Measurements from ENCODE around the gene DNAJA4. TPM values are rescaled to one million over a fixed set of nuclear protein-coding genes. Genes with fewer than 3 reads are reported as not detected.
A peak's percentile ranks its signal among the peaks of the same experiment; 100 is the strongest.

Gene DNAJA4
- polyA plus RNA-seq (2012; ENCODE audit: insufficient read depth, insufficient read length) = 0.38 TPM

DNA sequence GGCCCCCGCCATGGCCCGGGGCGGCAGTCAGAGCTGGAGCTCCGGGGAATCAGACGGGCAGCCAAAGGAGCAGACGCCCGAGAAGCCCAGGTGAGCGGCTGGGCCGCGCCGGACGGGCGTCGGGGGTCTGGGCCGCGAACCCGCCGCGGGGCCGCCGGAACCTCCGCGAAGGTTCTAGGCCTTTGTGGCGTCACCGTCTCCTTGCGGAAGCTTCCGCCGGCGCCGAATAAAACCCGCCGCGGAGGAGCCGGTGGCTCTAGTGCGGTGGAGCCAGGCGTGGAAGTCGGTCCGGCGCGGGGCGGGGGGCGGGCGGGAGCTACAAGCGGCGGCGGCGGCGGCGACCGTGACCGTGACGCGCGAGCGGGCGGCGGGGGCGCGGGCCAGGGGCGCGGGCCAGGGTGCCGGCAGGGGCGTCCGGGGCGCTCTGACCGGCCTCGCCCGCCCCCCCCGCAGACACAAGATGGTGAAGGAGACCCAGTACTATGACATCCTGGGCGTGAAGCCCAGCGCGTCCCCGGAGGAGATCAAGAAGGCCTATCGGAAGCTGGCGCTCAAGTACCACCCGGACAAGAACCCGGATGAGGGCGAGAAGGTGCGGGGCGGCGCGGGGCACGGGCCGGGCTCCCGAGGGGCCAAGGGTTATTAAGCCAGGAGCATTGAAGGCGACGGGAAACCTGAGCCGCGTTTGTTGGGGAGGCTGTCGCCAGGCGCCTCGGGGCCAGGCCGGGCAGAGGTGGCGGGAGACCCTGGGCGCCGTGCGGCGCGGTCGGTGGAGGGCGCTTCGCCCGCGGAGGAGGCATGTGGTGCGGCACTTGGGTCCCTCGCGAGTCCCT is at the start of gene DNAJA4:
TSS of gene DNAJA4 (plus strand) at position 259 of the 833 bp plus-strand sequence. CDS start at position 461, 202 bp downstream.
- no peak within 1 kb of the TSS for H3K4me3 ChIP-seq (ENCODE audit: low read length)
- DNase-seq (ENCODE audit: low read depth, low spot score) = no peak

DNA sequence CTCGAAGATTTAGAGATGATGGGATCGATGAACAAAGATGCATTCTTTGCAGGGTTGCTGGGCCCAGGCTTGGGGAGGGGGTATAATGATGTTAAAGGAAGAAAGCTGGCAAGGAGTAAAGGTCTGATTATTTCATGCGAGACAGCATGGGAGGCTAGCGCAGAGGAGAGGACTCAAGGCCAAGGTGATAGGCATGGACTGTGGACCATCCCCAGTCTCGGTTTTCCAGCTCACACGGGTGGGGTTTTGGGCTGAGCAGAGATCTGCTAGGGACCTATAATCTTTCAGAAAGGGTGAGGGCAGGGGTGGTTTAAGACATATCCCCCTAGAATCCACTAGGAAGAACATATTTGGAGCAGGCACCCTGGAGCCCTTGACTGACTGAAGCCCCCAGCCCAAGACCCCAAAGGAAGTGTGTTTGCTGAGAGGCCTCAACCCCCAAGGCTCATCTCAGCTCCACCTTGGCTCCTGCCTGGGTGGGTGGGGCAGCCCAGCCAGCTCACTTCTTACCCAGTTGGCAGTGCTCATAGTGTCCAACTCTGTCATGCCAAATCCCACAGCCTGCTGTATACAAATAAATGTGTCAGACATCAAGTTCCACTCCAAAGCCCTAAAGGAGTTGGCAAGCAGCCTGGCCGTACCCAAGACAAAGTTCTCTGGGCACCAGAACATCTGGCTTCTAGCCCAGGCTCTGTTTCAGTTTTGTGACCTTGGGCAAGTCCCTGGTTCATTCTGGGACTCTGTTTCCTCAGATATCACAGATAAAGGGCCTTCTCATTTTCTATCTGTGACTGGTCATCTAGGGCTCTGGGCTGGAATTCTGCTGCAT is 47.9 kb upstream of the DNAJA4 start:
- DNase-seq (ENCODE audit: low read depth, low spot score) = no peak
- no peak overlapping the region for H3K4me3 ChIP-seq (ENCODE audit: low read length)

DNA sequence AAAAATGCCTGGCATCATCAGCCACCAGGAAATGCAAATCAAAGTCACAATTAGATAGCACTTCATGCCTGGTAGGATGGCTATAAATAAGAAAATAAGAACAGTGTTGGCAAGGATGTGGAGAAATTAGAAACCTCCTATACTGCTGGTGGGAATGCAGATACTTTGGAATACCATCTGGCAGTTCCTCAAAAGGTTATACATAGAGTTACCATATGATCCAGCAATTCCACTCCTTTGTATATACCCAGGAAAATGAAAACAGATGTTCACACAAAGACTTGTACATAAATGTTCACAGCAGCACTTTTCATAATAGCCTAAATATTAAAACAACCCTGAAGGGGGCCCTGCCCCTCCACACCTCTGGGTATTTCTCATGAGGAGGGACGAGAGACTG is 43.6 kb upstream of the DNAJA4 start:
- DNase-seq (ENCODE audit: low read depth, low spot score) = no peak

GRCh38 chr15:78222745-78223395 is 41.5 kb upstream of the DNAJA4 start:
- H3K4me3 ChIP-seq (ENCODE audit: low read length) = no peak overlapping the region

More for the DNA sequence above, 43.6 kb upstream of the DNAJA4 start:
- H3K4me3 ChIP-seq (ENCODE audit: low read length) = no peak overlapping the region

GRCh38 chr15:78223396-78224022 is 40.9 kb upstream of the DNAJA4 start:
- no peak for DNase-seq (ENCODE audit: low read depth, low spot score)
- H3K4me3 ChIP-seq (ENCODE audit: low read length) = no peak overlapping the region

More at GRCh38 chr15:78222745-78223395, 41.5 kb upstream of the DNAJA4 start:
- DNase-seq (ENCODE audit: low read depth, low spot score) = no peak

DNA sequence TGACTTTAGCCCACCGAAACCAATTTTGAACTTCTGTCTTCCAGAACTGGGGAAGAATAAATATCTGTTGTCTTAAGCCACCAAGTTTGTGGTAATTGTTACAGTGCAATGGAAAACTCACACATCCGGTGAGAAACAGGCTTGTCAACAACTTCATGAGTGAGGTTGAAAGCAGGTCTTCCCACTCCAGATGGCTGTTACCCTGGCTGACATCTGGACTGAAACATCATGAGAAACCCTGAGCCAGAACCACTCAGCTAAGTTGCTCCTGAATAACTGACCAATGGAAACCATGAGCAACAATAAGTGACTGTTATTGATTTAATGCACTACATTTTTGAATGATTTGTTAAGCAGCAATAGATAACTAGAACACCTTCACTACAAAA is 40.3 kb upstream of the DNAJA4 start:
- no peak overlapping the region for H3K4me3 ChIP-seq (ENCODE audit: low read length)
- DNase-seq (ENCODE audit: low read depth, low spot score) = no peak

GRCh38 chr15:78225783-78226541 is 38.4 kb upstream of the DNAJA4 start:
- H3K4me3 ChIP-seq (ENCODE audit: low read length) = no peak overlapping the region
- no peak for DNase-seq (ENCODE audit: low read depth, low spot score)

DNA sequence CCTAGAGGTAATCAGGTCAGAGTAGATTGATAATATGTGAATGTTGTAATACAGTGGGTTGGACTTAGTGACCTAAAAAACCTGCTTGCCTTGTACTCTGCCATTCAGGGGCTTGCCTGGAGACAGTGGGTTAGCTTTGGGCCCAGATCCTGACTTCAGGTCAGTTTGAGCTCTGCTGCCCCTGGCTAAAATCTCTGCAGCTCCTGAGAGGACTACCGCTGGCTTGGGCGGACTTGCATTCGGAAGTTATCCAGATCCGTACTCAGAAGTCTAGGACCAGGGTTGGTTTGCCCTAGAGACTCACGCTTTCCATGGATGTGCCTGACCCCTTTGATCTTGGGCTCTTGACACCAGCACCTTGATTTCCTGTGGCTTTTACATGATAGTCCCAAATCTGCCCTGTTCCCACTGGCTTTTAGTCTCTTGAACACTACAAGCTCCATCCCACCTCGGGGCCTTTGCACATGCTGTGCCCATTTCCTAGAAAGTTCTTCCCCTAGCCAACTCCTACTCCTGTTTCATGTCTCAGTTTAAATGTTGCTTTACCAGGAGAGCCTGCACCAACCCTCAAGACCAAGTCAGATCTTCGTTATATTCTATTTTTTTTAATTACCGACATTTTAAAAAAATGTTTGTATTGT is 35.9 kb upstream of the DNAJA4 start:
- H3K4me3 ChIP-seq (ENCODE audit: low read length) = no peak overlapping the region
- no peak for DNase-seq (ENCODE audit: low read depth, low spot score)

DNA sequence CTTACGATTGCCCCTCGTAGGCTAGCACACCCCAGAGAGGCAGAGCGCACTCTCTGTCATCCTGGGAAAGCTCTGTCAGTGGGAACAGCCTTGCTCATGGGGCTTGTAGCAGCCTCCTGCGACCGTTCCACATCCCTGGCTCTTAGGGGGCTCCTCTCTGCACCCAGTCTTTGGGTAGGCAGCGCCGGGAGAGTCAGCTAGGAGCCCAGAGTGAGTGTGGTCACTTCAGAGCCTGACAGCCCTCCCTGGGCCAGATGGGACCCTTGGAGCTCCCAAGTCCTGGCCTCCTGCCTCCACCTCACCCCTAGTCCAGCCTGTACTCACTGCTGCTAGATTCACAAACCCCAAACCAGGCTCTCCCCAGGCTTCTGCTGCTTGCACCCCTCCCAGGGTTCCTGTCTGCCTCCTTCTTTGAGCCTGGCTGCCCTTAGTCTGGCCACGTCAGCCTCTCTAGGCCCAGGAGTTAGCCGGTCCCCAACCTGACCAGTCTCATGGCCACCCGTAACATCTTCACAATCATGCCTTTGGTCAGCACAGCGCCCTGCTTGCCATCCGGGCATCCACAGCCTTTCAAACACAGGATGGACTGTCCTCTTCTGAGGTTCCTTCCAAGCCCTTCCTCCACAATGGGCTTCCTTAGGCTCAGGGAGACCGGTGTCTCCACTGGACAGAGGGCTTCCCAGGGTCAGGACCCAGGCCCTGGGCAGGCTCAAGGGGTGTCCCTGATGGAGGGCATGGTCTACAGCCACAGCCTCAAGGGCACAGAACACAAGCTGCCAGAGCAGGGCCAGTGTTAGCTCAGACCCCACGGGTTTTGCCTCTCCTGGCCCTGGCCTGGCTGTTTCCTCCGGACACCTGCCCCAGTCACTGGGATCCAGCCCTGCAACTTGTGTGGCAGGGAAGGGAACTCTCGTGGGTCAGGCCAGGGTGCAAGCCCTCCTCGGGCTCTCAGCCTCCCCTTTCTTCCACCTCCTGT is 34.6 kb upstream of the DNAJA4 start:
- DNase-seq (ENCODE audit: low read depth, low spot score) = no peak
- H3K4me3 ChIP-seq (ENCODE audit: low read length) = no peak overlapping the region

DNA sequence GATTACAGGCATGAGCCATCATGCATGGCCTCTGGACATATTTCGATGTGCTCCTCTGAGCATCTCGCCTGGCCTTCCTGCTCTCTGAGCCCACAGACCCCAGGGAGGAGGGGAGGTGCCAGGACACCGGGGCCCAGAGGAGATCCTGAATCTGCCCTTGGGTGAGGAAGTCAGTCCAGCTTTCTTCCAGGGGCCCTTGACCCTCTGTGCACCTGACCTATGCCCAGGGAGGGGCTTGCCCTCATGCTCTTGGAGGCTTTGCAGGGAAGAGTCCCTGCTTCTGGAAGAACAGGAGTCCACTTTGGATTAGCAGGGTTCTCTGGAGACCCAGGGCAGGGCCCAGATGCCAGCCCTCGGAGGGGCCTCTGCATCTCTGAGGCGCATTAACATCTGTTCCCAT is 31.4 kb upstream of the DNAJA4 start:
- no peak for DNase-seq (ENCODE audit: low read depth, low spot score)
- H3K4me3 ChIP-seq (ENCODE audit: low read length) = no peak overlapping the region

DNA sequence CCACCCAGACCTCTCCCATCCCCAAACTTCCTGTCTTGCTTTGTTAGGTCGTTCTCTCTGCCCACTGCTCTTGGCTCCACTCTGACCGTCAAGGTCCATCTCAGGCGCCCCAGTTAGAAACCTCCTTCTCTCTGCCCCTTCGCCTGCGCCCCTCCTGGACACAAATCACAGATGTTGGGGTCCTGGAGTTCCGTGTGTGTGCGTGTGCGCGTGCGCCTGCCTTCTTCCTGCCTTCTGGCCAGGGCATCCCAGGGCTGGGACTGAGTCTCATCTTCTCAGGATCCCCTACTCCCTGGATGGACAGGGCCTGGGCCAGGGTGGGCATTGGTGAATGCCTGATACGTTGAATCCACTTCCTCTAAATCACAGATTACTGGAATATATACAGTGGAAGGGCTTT is 30.9 kb upstream of the DNAJA4 start:
- DNase-seq (ENCODE audit: low read depth, low spot score) = no peak
- H3K4me3 ChIP-seq (ENCODE audit: low read length) = no peak overlapping the region

GRCh38 chr15:78234515-78235040 is 29.8 kb upstream of the DNAJA4 start, which contains the start of gene ACSBG1:
Gene ACSBG1 (minus strand): TSS chr15:78234565. CDS start chr15:78234501, 64 bp downstream.
- no peak within 1 kb of the TSS for H3K4me3 ChIP-seq (ENCODE audit: low read length)
- no peak for DNase-seq (ENCODE audit: low read depth, low spot score)

GRCh38 chr15:78236491-78236890 is 27.9 kb upstream of the DNAJA4 start:
- DNase-seq (ENCODE audit: low read depth, low spot score) = no peak
- H3K4me3 ChIP-seq (ENCODE audit: low read length) = no peak overlapping the region

- no peak for DNase-seq (ENCODE audit: low read depth, low spot score)
- no peak overlapping the region for H3K4me3 ChIP-seq (ENCODE audit: low read length)
Measured at GRCh38 chr15:78237146-78237545, 27.2 kb upstream of the DNAJA4 start.

GRCh38 chr15:78239811-78240210 is 24.6 kb upstream of the DNAJA4 start:
- H3K4me3 ChIP-seq (ENCODE audit: low read length) = no peak overlapping the region
- DNase-seq (ENCODE audit: low read depth, low spot score) = no peak

DNA sequence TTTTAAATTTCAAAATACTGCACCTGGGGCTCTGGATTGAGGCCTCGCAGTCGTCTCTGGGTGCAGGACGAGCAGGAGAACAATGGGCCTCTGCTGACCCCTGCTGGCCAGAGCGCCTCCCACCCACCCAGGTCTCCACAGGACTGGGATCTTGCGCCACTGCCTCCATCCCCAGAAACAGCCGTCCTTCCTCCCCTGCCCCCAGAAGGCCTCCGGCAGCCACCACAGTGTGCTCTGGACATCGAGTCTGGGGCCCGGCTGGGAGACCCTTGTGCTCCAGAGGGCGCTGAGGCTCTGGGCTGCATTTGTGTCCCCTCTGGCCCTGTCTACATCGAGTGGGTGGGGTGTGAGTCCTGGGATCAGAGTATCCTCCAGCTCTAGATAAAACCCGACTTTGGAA is 23.3 kb upstream of the DNAJA4 start:
- DNase-seq (ENCODE audit: low read depth, low spot score) = peak; percentile 57
- H3K4me3 ChIP-seq (ENCODE audit: low read length) = no peak overlapping the region

DNA sequence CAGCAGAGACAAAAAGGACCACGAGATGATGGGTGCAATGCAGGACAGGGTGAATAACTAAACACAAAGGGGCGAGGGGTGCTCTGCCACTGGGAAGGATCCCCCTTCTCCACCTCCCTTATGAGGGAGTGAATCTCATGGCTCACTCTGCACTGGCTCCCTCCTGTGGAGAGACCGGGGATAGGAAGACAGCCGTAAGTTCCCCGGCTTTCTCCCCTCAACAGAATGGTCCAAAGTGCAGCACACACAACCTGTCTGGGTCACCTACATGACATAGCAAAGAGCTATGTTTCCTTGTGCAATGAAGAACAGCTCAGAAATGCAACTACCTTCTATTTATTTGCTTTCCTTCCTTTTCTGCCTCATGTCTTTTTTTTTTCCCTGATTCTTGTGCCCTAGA is 22.2 kb upstream of the DNAJA4 start:
- peak; percentile 3 for DNase-seq (ENCODE audit: low read depth, low spot score)
- H3K4me3 ChIP-seq (ENCODE audit: low read length) = no peak overlapping the region

Data from Jurkat, Clone E6-1 (cell line).